Esophagus squamous epithelium (tissue), 5 donors: ENCODE data around the gene PTPRZ1. TPM values are rescaled to one million over a fixed set of nuclear protein-coding genes. Genes with fewer than 3 reads are reported as not detected.

Experiments
- DNase-seq: peaks from one replicate; lab custom pipeline; 2025; lab: John Stamatoyannopoulos, UW
- H3K27ac ChIP-seq, 4 donors: fragments of 200-600 bp; sonication (generic); one replicate each; pipeline ENCODE4 v1.5.1; 2016 to 2019; ENCODE audit warnings: mild to moderate bottlenecking in 1 of 4
- H3K27me3 ChIP-seq, 4 donors: fragments of 200-600 bp; sonication (generic); 1 replicate in 3 of 4; 2 replicates in 1 of 4; pipeline versions ENCODE4 v1.5.1 to v1.6.0; 2017 to 2021; ENCODE audit warnings: antibody characterized with exemption in 1 of 4
- H3K36me3 ChIP-seq, 3 donors: fragments of 200-600 bp; sonication (generic); one replicate each; pipeline ENCODE4 v1.5.1; 2016 to 2019
- H3K4me1 ChIP-seq, 3 donors: fragments of 200-600 bp; sonication (generic); one replicate each; pipeline ENCODE4 v1.5.1; 2017 to 2019
- H3K4me3 ChIP-seq, 4 donors: fragments of 200-600 bp; sonication (generic); 1 replicate in 3 of 4; 2 replicates in 1 of 4; pipeline ENCODE4 v1.5.1; 2016 to 2019; ENCODE audit warnings: mild to moderate bottlenecking in 2 of 4, moderate library complexity in 1 of 4
- H3K9me3 ChIP-seq, 3 donors: fragments of 200-600 bp; sonication (generic); one replicate each; pipeline ENCODE4 v1.5.1; 2016 to 2019
- CTCF ChIP-seq, 6 experiments: fragments of 450-650 bp in 4 of 6; fragments of 200-600 bp in 2 of 6; sonication (generic) in 2 of 6; IDR thresholded peaks; one replicate each; pipeline ENCODE4 v1.5.1; 2016 to 2019; ENCODE audit warnings: antibody characterized with exemption in 6 of 6, mild to moderate bottlenecking in 4 of 6, moderate library complexity in 4 of 6
- POLR2A ChIP-seq, 4 donors: fragments of 450-650 bp; IDR thresholded peaks; one replicate each; pipeline ENCODE4 v1.6.1; 2017; ENCODE audit warnings: antibody characterized with exemption in 4 of 4, mild to moderate bottlenecking in 4 of 4, moderate library complexity in 3 of 4
- WGBS, 2 donors: methylation state at CpG; one replicate each; pipeline ENCODE4 v1.1.5; 2018; 5-methylcytosine and 5-hydroxymethylcytosine counted together
- intact Hi-C: fragments of 100-400 bp; cut with DNase I; formaldehyde crosslinking; loops from one replicate; pipeline ENCODE4 v1.15.0; 2022
- total RNA-seq, 4 donors: library from RNA; depleted of rRNA; stranded (reverse); fragments of >200 nt; gene quantifications; one replicate each; pipeline ENCODE4 v1.1.0, GENCODE V29; 2016
- donor health status: DM: yes; HTN: yes; CAD: no.

The PTPRZ1 gene
- total RNA-seq, 4 donors from 2014 or later: 11.0 to 58.4 (median 44.9) TPM

- Histone ChIP-seq H3K27ac (no peak overlapping the region), H3K4me3 (no peak overlapping the region), H3K9me3 (no peaks in the 10 kb centered on the region), H3K36me3 (no peaks in the 10 kb centered on the region), H3K4me1 (peaks cover 0 to 21% (median 0%) of the 10 kb centered on the region in 3 donors), H3K27me3 (no peaks in the 10 kb centered on the region)
- DNase-seq: no peak
- intact Hi-C loops: no loop called here
- TF ChIP-seq POLR2A (IDR thresholded peaks at IDR 0.05) (no peak), CTCF (IDR thresholded peaks at IDR 0.05) (no peak)
Measured at GRCh38 chr7:121833991-121834390, 39.0 kb upstream of the PTPRZ1 start.

- no peak overlapping the region for H3K27ac ChIP-seq
- no peaks in the 10 kb centered on the region for H3K36me3 ChIP-seq
- no peaks in the 10 kb centered on the region for H3K27me3 ChIP-seq
- DNase-seq: no peak
- intact Hi-C loops: no loop called here
- no peaks in the 10 kb centered on the region for H3K9me3 ChIP-seq
- H3K4me3 ChIP-seq: no peak overlapping the region
- WGBS, 2 donors: 7% methylated on average over 1 of the region's 1 CpG
- H3K4me1 ChIP-seq: peaks cover 0 to 4% (median 0%) of the 10 kb centered on the region in 3 donors
- TF ChIP-seq POLR2A (IDR thresholded peaks at IDR 0.05) (no peak), CTCF (IDR thresholded peaks at IDR 0.05) (no peak)
Measured at GRCh38 chr7:121837462-121837861, 35.5 kb upstream of the PTPRZ1 start.

- no peaks in the 10 kb centered on the region for H3K9me3 ChIP-seq
- WGBS, 2 donors: 72 to 74% methylated on average over 4 of the region's 4 CpGs
- H3K4me3 ChIP-seq: no peak overlapping the region
- no peaks in the 10 kb centered on the region for H3K27me3 ChIP-seq
- H3K27ac ChIP-seq: no peak overlapping the region
- no peaks in the 10 kb centered on the region for H3K36me3 ChIP-seq
- H3K4me1 ChIP-seq: no peaks in the 10 kb centered on the region
- TF ChIP-seq CTCF (IDR thresholded peaks at IDR 0.05) (no peak), POLR2A (IDR thresholded peaks at IDR 0.05) (no peak)
- intact Hi-C loops: no loop called here
- no peak for DNase-seq
Measured at GRCh38 chr7:121847041-121847440, 25.9 kb upstream of the PTPRZ1 start.

- H3K27ac ChIP-seq: no peak overlapping the region
- H3K36me3 ChIP-seq: no peaks in the 10 kb centered on the region
- H3K9me3 ChIP-seq: no peaks in the 10 kb centered on the region
- no peak for DNase-seq
- H3K4me3 ChIP-seq: no peak overlapping the region
- H3K4me1 ChIP-seq: no peaks in the 10 kb centered on the region
- no peaks in the 10 kb centered on the region for H3K27me3 ChIP-seq
- intact Hi-C loops: no loop called here
- TF ChIP-seq POLR2A (IDR thresholded peaks at IDR 0.05) (no peak), CTCF (IDR thresholded peaks at IDR 0.05) (no peak)
- 78 to 85% methylated on average over 2 of the region's 2 CpGs for WGBS, 2 donors
Measured at GRCh38 chr7:121853307-121853706, 19.7 kb upstream of the PTPRZ1 start.

- no peaks in the 10 kb centered on the region for H3K4me1 ChIP-seq
- intact Hi-C loops: no loop called here
- H3K27me3 ChIP-seq: no peaks in the 10 kb centered on the region
- no peaks in the 10 kb centered on the region for H3K36me3 ChIP-seq
- TF ChIP-seq POLR2A (IDR thresholded peaks at IDR 0.05) (no peak), CTCF (IDR thresholded peaks at IDR 0.05) (no peak)
- H3K27ac ChIP-seq: no peak overlapping the region
- no peak for DNase-seq
- no peak overlapping the region for H3K4me3 ChIP-seq
- no peaks in the 10 kb centered on the region for H3K9me3 ChIP-seq
Measured at GRCh38 chr7:121860953-121861352, 12.0 kb upstream of the PTPRZ1 start.
